IMR-90 (cell line): ENCODE data around the gene NME1.

Experiments used
- BHLHE40 ChIP-seq: fragments of 150-350 bp; IDR thresholded peaks from 2 replicates; pipeline ENCODE4 v1.6.1; 2016; ENCODE audit warnings: mild to moderate bottlenecking, low read depth, low read length
- CHD1 ChIP-seq: IDR thresholded peaks from 2 replicates; pipeline ENCODE4 v1.6.1; 2012; ENCODE audit warnings: low read depth, low read length, improper control_type of control experiment
- CTCF ChIP-seq: conservative IDR thresholded peaks from 2 replicates; pipeline ENCODE4 v1.5.1; 2012; ENCODE audit warnings: mild to moderate bottlenecking, low read depth, low read length, improper control_type of control experiment
- MXI1 ChIP-seq: IDR thresholded peaks from 2 replicates; pipeline ENCODE4 v1.6.1; 2012; ENCODE audit warnings: low read depth, mild to moderate bottlenecking, low read length, moderate library complexity, borderline replicate concordance
- POLR2A ChIP-seq: IDR thresholded peaks from 2 replicates; pipeline ENCODE4 v1.6.1; 2012; ENCODE audit warnings: mild to moderate bottlenecking, low read depth, low read length
- RCOR1 ChIP-seq: IDR thresholded peaks from 2 replicates; pipeline ENCODE4 v1.6.1; 2012; ENCODE audit warnings: mild to moderate bottlenecking, low read length, improper control_type of control experiment; ENCODE audit not compliant: insufficient replicate concordance

DNA sequence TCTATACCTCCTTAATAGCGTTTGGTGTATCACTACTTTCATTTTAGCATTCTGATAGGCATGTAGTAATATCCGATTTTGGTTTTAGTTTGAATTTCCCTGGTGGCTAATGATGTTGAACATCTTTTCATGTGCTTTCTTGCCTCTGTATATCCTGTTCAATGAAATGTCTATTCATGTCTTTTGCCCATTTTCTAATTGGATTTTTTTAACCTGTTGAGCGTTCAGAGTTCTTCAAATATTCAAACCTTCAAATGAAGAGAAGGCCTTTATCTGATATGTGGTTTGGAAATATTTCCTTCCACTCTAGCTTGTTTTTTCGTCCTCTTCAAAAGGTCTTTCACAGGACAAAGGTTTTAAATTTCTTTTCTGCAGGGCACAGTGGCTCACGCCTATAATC is 2.4 kb upstream of the NME1 start:
- TF ChIP-seq POLR2A (no peak), CTCF (no peak), MXI1 (no peak), BHLHE40 (no peak), CHD1 (no peak), RCOR1 (no peak)
